Measurements from ENCODE around the gene TOP2B. TPM values are rescaled to one million over a fixed set of nuclear protein-coding genes. Genes with fewer than 3 reads are reported as not detected.
A peak's percentile ranks its signal among the peaks of the same experiment; 100 is the strongest.

Gene TOP2B
- total RNA-seq, 1 experiment from 2014 or later, result 181 TPM

- no peak overlapping the region for H2AK5ac ChIP-seq (ENCODE audit: insufficient read length, low read length)
- H3K4me2 ChIP-seq (ENCODE audit: insufficient read depth, insufficient read length, low read length), result no peak overlapping the region
- H2BK5ac ChIP-seq (ENCODE audit: insufficient read length, low read length), result no peak overlapping the region
- no peak overlapping the region for H4K8ac ChIP-seq (replicated peaks; ENCODE audit: insufficient read length, low read depth, low read length)
- H3K4ac ChIP-seq (ENCODE audit: low read depth, low read length), result no peak overlapping the region
- Mint-ChIP-seq H3K36me3 (ENCODE audit: insufficient read depth in 1 of 3, low read depth in 3 of 3) (peaks cover 11 to 38% (median 31%) of the 10 kb centered on the region in 3 experiments), H3K27me3 (ENCODE audit: low read depth) (no peaks in the 10 kb centered on the region), H3K9me3 (peaks cover 15 to 20% of the 10 kb centered on the region in 2 experiments), H3K27ac (peak overlapping the region in 2 of 3 experiments; percentile 12 to 42; a peak in 4 of 7 replicates), H3K4me1 (peaks cover 38 to 44% of the 10 kb centered on the region in 2 experiments), H3K4me3 (no peak overlapping the region)
- H3K79me2 ChIP-seq (ENCODE audit: insufficient read depth, low read length), result peaks cover 32% of the 10 kb centered on the region
- TF ChIP-seq CTCF (conservative IDR thresholded peaks at IDR 0.05), result no peak
- H3K9me3 ChIP-seq (ENCODE audit: control insufficient read depth, low read depth, low read length), result no peaks in the 10 kb centered on the region
- no peaks in the 10 kb centered on the region for H3K23me2 ChIP-seq (ENCODE audit: insufficient read length, low read depth, low read length, poor library complexity, severe bottlenecking)
- peaks cover 3% of the 10 kb centered on the region; the same call in 1 of the 2 replicates for H3K4me1 ChIP-seq (ENCODE audit: insufficient read depth, low read length)
- no peaks in the 10 kb centered on the region for H4K20me1 ChIP-seq (ENCODE audit: control insufficient read depth, insufficient read depth, insufficient read length)
- no peak overlapping the region for H3K23ac ChIP-seq (ENCODE audit: insufficient read length, low read depth, low read length)
- H2BK120ac ChIP-seq (ENCODE audit: low read depth, low read length, poor library complexity, severe bottlenecking), result no peak overlapping the region
- H4K5ac ChIP-seq (ENCODE audit: insufficient read length, low read depth, low read length), result no peak overlapping the region
- H2BK15ac ChIP-seq (ENCODE audit: low read depth, low read length), result no peak overlapping the region
- peaks cover 3% of the 10 kb centered on the region for H3K79me1 ChIP-seq (ENCODE audit: insufficient read depth, low read depth, low read length, poor library complexity, severe bottlenecking)
- WGBS (ENCODE audit: extremely low coverage, insufficient read length, low lambda C conversion rate), result no CpG with 5 or more reads among the region's 3 CpGs
- no peak overlapping the region for H2BK12ac ChIP-seq (ENCODE audit: insufficient read length, low read depth, low read length)
- no peak overlapping the region for H3K18ac ChIP-seq (ENCODE audit: insufficient read length, low read depth, low read length)
- H3K56ac ChIP-seq (ENCODE audit: insufficient read length, low read depth, low read length), result no peak overlapping the region
- no peak for DNase-seq
- H3T11ph ChIP-seq (ENCODE audit: low read length), result no peak overlapping the region
- H4K91ac ChIP-seq (ENCODE audit: insufficient read length, low read depth, low read length), result no peak overlapping the region
- no peak overlapping the region for H3K27ac ChIP-seq (ENCODE audit: insufficient read length, low read depth, low read length)
- no peak overlapping the region for H2AFZ ChIP-seq (ENCODE audit: low read length)
- no peak overlapping the region for H2BK20ac ChIP-seq (ENCODE audit: low read depth, low read length, poor library complexity, severe bottlenecking)
- no peak overlapping the region for H3K14ac ChIP-seq (ENCODE audit: insufficient read depth, low read length)
- H3K27me3 ChIP-seq (ENCODE audit: insufficient read depth, low read length), result no peaks in the 10 kb centered on the region
- H3K9ac ChIP-seq (ENCODE audit: extremely low read depth, insufficient read length, low read length), result no peak overlapping the region
Observed at GRCh38 chr3:25653322-25653721, 11.4 kb downstream of the TOP2B start.
